Activated CD8-positive, alpha-beta memory T cell treated with anti-CD3 and anti-CD28 coated beads for 24 hours (primary cell): Measurements from ENCODE around the gene FN1.

Source experiments
- DNase-seq: peaks from one replicate; pipeline ENCODE4 v3.0.0-alpha.2; 2020

FN1 gene

GRCh38 chr2:215324811-215325210, 111.1 kb downstream of the FN1 start:
- no peak for DNase-seq

DNA sequence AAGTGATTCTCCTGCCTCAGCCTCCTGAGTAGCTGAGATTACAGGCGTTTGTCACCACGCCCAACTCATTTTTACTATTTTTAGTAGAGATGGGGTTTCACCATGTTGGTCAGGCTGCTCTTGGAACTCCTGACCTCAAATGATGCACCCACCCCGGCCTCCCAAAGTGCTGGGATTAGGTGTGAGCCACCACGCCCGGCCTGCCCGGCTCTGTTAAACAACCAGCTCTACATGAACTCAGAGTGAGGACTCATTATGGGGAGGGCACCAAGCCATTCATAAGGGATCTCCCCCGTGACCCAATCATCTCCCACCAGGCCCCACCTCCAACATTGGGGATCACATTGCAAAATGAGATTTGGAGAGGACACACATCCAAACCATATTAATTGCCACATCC, 115.2 kb downstream of the FN1 start:
- DNase-seq: no peak

GRCh38 chr2:215320102-215320501, 115.8 kb downstream of the FN1 start:
- no peak for DNase-seq

DNA sequence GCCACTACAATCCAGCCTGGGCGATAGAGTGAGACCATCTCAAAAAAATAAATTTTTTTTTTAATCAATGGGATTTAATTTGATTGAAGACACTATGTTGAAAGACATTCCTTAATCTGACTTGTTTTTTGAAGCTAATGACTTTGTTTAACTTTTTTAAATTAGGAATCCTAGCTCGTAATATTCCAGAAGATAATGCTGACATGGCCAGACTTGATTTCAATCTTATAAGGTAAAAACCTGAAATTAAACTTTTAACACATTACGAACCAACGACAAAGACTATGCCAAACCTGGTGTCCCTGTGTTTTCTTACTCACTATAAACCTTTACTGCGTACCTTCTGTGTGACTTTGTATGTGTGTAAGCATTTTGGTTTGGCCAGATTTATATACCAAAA, 116.4 kb downstream of the FN1 start:
- no peak for DNase-seq

GRCh38 chr2:215316336-215316735, 119.5 kb downstream of the FN1 start:
- no peak for DNase-seq

GRCh38 chr2:215315301-215315700, 120.6 kb downstream of the FN1 start:
- no peak for DNase-seq

DNA sequence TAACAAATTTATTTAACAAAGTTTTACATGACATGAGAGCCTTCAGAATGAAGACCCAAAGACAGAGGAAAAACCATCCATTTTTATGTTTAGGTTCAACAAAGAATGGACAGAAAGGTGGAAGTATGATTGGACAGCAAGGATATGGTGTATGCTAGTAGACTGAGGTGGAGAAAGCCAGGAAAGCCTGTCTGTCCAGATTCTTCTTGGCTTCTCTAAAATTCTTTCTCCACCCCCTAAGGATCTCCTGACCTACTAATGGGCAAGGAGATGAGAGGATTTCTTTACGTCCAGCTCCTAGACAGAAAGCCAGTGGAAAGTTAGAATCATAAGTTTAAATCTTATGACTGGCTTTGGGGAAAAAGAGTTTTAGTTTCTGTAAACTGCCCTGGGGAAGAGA, 121.0 kb downstream of the FN1 start:
- DNase-seq: no peak

DNA sequence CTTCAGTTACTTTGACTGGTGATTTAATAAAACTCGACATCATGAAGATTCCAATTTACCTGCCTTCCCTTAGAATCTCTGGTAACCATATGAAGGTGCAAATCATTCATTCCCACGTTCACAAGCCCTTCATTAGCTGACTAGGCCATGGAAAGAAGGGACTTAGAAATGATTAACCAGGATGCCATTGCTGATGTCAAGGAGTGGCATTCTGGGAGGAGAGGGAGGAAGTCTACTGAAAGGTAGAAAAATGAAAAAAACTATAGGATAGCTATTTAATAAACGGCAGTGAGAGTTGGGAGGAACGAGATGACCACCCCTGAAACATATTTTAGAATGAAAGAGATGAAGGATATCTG, 122.6 kb downstream of the FN1 start:
- DNase-seq: no peak

- peak; percentile 95 for DNase-seq
These were observed 124.1 kb downstream of the FN1 start, which contains the start of gene ATIC for GRCh38 chr2:215311625-215312396. ATIC (plus strand) TSS chr2:215312059; CDS start chr2:215312143, 84 bp downstream.

DNA sequence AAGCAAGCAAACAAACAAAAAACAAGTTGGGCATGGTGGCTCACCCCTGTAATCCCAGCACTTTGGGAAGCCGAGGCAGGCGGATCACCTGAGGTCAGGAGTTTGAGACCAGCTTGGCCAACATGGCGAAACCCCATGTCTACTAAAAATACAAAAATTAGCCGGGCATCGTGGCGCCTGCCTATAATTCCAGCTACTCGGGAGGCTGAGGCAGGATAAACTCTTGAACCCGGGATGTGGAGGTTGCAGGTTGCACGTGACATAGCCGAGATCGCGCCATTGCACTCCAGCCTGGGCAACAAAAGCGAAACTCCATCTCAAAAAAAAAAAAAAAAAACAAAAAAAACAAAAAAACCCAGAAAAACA, 124.6 kb downstream of the FN1 start:
- peak; percentile 70 for DNase-seq
